Right atrium auricular region (tissue), 2 donors: ENCODE results near the gene SLC34A3. TPM values are rescaled to one million over a fixed set of nuclear protein-coding genes. Genes with fewer than 3 reads are reported as not detected.
"Not testable (repeated sequence)": the region's sequence is repeated elsewhere in the genome, so short reads cannot be mapped to it uniquely, and the experiment has no call there.

Source experiments
- DNase-seq: peaks from one replicate; pipeline ENCODE4 v3.0.0-alpha.2; 2019; ENCODE audit warnings: low spot score
- H3K27ac ChIP-seq, 2 donors: fragments of 200-600 bp; sonication (generic); 1 replicate in 1 of 2; 2 replicates in 1 of 2; pipeline ENCODE4 v1.5.1; 2016 to 2019
- H3K27me3 ChIP-seq, 2 donors: fragments of 200-600 bp; sonication (generic); one replicate each; pipeline versions ENCODE4 v1.5.1 to v1.6.0; 2017 to 2019
- H3K36me3 ChIP-seq: fragments of 200-600 bp; sonication (generic); one replicate; pipeline ENCODE4 v1.5.1; 2016
- H3K4me1 ChIP-seq, 2 donors: fragments of 200-600 bp; sonication (generic); one replicate each; pipeline versions ENCODE4 v1.5.1 to v1.6.0; 2017 to 2019
- H3K4me3 ChIP-seq, 2 donors: fragments of 200-600 bp; sonication (generic); 1 replicate in 1 of 2; 2 replicates in 1 of 2; pipeline ENCODE4 v1.5.1; 2017 to 2019; ENCODE audit warnings: mild to moderate bottlenecking in 1 of 2, moderate library complexity in 1 of 2
- H3K9me3 ChIP-seq, 2 donors: fragments of 200-600 bp; sonication (generic); one replicate each; pipeline ENCODE4 v1.5.1; 2019
- total RNA-seq, 2 donors: library from RNA; depleted of rRNA; stranded (reverse); fragments of >200 nt; gene quantifications; one replicate each; pipeline ENCODE4 v1.1.0, GENCODE V29; 2016
- TF ChIP-seq, protein P1 (sequence below), 2 donors: fragments of 200-600 bp; sonication (generic); IDR thresholded peaks; one replicate each; pipeline ENCODE4 v1.5.1; 2019; ENCODE audit warnings: antibody characterized with exemption in 2 of 2

The SLC34A3 gene
- total RNA-seq, 2 donors from 2014 or later, result not detected

DNA sequence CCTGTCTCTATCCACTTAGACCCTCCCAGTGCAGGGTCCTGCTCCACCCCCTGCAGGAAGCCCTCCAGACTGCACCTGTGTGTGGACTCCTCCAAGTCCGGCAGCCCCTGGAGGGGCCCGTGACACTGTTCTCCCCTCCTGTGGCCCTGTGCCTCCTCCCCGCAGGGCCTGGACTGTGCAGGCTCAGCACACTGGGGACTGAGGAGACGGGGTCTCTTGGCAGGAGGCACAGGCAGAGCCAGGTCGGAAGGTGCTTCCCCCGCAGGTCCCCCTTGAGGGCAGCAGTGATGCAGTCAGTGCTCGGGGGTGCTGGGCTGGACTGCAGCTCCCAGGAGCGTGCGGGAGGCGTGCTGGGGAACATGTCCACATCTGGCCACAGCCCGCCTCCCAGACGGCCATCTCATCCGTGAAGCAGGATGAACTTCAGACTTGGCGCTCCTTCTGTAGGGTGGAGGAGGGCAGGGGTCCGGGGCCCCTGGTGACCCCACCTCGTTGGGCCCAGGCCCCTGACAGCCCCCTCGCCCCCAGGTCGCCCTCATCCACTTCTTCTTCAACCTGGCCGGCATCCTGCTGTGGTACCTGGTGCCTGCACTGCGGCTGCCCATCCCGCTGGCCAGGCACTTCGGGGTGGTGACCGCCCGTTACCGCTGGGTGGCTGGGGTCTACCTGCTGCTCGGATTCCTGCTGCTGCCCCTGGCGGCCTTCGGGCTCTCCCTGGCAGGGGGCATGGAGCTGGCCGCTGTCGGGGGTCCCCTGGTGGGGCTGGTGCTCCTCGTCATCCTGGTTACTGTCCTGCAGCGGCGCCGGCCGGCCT lies 4.9 kb downstream of the SLC34A3 start:
- DNase-seq, result no peak
- Histone ChIP-seq H3K36me3 (no peaks in the 10 kb centered on the region), H3K4me3 (peak overlapping the region in 1 of 2 donors; percentile 32), H3K27ac (peak overlapping the region; percentile 12 to 23), H3K9me3 (no peaks in the 10 kb centered on the region), H3K27me3 (peaks cover 0 to under 1% of the 10 kb centered on the region in 2 donors), H3K4me1 (peaks cover 0 to 47% of the 10 kb centered on the region in 2 donors)
- TF ChIP-seq, protein P1, sequence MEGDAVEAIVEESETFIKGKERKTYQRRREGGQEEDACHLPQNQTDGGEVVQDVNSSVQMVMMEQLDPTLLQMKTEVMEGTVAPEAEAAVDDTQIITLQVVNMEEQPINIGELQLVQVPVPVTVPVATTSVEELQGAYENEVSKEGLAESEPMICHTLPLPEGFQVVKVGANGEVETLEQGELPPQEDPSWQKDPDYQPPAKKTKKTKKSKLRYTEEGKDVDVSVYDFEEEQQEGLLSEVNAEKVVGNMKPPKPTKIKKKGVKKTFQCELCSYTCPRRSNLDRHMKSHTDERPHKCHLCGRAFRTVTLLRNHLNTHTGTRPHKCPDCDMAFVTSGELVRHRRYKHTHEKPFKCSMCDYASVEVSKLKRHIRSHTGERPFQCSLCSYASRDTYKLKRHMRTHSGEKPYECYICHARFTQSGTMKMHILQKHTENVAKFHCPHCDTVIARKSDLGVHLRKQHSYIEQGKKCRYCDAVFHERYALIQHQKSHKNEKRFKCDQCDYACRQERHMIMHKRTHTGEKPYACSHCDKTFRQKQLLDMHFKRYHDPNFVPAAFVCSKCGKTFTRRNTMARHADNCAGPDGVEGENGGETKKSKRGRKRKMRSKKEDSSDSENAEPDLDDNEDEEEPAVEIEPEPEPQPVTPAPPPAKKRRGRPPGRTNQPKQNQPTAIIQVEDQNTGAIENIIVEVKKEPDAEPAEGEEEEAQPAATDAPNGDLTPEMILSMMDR (IDR thresholded peaks at IDR 0.05), result no peak

DNA sequence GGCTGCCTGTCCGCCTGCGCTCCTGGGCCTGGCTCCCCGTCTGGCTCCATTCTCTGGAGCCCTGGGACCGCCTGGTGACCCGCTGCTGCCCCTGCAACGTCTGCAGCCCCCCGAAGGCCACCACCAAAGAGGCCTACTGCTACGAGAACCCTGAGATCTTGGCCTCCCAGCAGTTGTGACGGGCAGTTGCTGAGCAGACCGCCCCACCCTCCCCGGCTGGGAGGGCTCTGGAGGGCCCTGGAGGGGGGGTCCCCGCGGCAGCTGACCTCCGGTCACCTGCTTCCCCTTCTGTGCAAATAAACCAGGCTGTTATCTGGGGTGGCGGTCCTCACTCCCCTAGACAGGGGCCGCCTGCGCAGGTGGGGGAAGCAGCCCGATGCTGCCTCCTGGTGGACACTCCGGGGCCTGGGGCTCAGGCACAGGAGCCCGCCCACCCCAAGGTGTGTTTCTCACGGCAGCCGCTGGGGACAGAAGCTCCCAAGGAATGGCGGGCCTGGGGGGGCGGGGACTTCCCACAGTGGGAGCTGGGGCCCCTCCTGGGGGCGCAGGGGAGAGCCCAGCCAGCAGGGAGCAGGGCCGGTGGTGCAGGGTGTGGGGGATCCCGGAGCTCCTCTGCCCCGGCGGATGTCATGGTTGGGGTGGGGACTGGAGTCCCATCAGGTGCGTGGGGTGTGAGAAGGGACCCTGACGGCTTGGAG lies 5.7 kb downstream of the SLC34A3 start:
- peak; percentile 86 for DNase-seq
- TF ChIP-seq, protein P1 (IDR thresholded peaks at IDR 0.05), result peak; percentile 100
- Histone ChIP-seq H3K4me3 (peak overlapping the region; percentile 0 to 32), H3K9me3 (no peaks in the 10 kb centered on the region), H3K27ac (peak overlapping the region; percentile 12 to 43), H3K27me3 (no peaks in the 10 kb centered on the region), H3K4me1 (peaks cover 0 to 47% of the 10 kb centered on the region in 2 donors), H3K36me3 (no peaks in the 10 kb centered on the region)

DNA sequence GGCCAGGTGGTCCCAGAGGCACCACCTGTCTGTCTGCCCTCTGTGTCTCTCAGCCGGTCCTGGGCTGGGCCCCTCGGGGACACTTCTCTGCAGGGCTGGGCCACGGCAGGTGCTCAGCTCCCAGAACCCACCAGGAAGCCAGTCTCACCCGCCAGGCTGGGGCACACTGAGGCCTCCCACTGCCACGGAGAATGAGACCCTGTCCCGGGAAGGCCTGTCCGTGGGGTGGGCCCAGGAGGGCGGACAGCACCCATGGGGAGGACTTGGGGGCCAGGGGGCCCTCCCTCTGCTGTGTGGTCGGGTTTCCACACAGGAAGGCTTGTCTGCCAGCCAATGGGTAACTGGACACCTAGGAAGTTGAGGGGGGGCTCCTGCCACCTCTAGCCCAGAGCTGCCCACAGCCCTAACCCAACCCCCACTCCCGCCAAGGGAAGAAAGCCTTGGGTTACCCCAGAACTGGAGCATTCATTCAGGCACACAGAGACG lies 6.3 kb downstream of the SLC34A3 start:
- H3K4me3 ChIP-seq, result peak overlapping the region; percentile 0 to 32
- TF ChIP-seq, protein P1 (IDR thresholded peaks at IDR 0.05), result no peak
- H3K27ac ChIP-seq, result peak overlapping the region; percentile 12 to 43
- no peaks in the 10 kb centered on the region for H3K27me3 ChIP-seq
- H3K9me3 ChIP-seq, result no peaks in the 10 kb centered on the region
- H3K4me1 ChIP-seq, result peaks cover 0 to 50% of the 10 kb centered on the region in 2 donors
- peaks cover 4% of the 10 kb centered on the region for H3K36me3 ChIP-seq
- no peak for DNase-seq

DNA sequence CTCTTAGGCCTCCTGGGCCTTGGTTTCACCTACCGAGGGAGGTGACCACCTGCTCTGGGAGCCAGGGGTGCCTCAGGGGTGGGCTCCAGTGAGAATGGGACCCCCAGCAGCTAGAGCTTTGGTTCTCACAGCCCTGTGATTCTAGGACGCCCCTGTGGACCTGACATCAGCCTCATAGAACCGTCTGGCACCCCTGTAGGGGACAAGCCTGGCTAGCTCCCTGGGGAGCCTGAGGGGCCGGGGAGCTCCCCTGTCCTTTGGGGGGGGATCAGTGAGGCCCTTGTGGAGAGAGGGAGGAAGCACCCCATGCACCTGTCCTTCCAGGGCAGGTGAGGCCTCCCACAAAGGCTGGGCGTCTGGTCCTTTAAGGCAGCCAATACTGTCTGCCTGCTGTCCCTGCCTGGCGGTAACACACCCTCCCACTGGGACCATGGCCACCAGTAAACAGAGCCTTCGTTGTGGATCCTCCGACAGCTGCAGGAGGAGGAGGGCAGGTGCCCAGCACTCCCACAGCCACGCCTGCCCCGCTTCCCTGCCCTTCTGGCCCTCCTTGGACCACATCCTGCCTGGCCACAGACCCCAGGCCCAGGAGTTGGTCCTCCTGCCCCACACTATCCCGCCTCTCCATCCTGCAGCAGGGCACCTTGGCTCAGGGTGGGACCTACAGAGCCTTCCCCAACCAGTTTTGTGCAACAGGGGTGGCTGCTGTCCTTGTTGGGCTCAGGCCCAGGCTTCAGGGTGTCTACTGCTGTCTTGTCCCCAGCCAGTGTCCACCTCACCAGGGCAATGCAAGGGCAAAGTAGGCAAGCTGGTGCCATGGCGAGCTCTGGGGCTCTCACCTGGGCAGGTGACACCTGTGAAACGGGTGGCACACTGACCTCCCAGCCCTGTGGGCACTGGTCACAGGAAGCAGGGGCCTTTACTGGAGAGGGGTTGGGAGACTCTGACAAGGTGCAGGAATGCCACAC lies 7.3 kb downstream of the SLC34A3 start:
- H3K27ac ChIP-seq, result peak overlapping the region in 1 of 2 donors; percentile 43
- H3K36me3 ChIP-seq, result peaks cover 15% of the 10 kb centered on the region
- no peaks in the 10 kb centered on the region for H3K9me3 ChIP-seq
- peaks cover 0 to 61% of the 10 kb centered on the region in 2 donors for H3K4me1 ChIP-seq
- TF ChIP-seq, protein P1 (IDR thresholded peaks at IDR 0.05), result no peak
- H3K4me3 ChIP-seq, result no peak overlapping the region
- no peak for DNase-seq
- H3K27me3 ChIP-seq, result no peaks in the 10 kb centered on the region

DNA sequence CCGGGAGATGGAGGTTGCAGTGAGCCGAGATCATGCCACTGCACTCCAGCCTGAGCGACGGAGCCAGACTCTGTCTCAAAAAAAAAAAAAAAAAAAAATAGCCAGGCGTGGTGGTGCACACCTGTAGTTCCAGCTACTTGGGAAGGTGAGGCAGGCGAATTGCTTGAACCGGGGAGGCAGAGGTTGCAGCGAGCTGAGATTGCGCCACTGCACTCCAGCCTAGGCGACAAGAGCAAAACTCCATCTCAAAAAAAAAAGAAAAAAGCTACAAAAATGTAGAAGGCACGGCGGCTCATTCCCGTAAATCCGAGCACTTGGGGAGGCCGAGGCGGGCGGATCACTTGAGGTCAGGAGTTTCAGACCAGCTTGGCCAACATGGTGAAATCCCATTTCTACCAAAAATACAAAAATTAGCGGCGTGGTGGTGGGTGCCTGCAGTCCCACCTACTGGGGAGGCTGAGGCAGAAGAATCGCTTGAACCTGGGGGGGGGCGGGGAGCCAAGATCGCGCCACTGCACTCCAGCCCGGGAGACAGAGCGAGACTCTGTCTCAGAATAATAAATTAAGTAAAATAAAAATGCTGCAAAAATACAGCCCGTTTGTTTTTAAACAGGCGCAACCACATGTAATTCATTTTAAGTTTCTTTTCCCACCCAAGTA lies 9.0 kb downstream of the SLC34A3 start:
- not testable (repeated sequence) for H3K27me3 ChIP-seq, DNase-seq, H3K9me3 ChIP-seq
- Histone ChIP-seq H3K4me1 (peaks cover 0 to 74% of the 10 kb centered on the region in 2 donors), H3K27ac (peak overlapping the region; percentile 95 to 99), H3K36me3 (peaks cover 23% of the 10 kb centered on the region), H3K4me3 (peak overlapping the region; percentile 42 to 74)
